ENCODE data around the gene DRAM2. TPM values are rescaled to one million over a fixed set of nuclear protein-coding genes. Genes with fewer than 3 reads are reported as not detected.
A peak's percentile ranks its signal among the peaks of the same experiment; 100 is the strongest.
"Not testable (repeated sequence)": the region's sequence is repeated elsewhere in the genome, so short reads cannot be mapped to it uniquely, and the experiment has no call there.

Gene DRAM2
- total RNA-seq, 1 donor from 2014 or later: 48.4 TPM

DNA sequence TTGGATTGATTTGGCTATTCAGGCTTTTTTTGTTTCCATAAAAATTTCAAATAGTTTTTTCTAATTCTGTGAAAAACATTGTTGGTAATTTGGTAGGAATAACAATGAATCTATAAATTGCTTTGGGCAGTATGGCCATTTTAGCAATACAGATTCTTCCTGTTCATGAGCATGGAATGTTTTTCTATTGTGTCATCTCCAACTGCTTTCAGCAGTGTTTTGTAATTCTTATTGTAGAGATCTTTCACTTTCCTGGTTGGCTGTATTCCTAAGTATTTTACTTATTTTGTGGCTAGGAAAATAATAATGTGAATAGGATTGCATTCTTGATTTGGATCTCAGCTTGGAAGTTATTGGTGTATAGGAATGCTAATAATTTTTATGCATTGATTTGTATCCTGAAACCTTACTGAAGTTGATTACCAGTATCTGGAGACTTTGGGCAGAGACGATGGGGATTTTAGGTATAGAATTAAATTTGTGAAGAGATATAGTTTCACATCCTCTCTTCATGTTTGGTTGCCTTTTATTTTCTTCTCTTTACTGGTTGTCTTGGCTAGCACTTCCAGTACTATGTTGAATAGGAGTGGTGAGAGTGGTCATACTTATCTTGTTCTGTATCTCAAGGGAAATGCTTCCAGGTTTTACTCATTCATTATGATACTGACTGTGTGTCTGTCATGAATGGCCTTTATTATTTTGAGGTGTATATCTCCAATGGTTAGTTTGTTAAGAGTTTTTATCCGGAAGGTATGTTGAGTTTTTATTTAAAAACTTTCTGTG lies 57.3 kb downstream of the DRAM2 start:
- peak; percentile 36 to 52 for DNase-seq (ENCODE audit: low read depth in 2 of 2)

DNA sequence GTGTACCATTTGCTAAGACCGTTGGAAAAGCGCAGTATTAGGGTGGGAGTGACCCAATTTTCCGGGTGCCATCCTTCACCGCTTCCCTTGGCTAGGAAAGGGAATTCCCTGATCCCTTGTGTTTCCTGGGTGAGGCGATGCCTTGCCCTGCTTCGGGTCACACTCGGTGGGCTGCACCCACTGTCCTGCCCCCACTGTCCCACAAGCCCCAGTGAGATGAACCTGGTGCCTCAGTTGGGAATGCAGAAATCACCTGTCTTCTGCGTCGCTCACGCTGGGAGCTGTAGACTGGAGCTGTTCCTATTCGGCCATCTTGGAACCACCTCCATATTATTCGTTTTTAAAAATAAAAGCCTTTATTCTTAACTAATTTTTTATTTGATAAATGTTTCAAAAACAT lies 60.6 kb downstream of the DRAM2 start:
- not testable (repeated sequence) for DNase-seq (ENCODE audit: low read depth in 2 of 2)

DNA sequence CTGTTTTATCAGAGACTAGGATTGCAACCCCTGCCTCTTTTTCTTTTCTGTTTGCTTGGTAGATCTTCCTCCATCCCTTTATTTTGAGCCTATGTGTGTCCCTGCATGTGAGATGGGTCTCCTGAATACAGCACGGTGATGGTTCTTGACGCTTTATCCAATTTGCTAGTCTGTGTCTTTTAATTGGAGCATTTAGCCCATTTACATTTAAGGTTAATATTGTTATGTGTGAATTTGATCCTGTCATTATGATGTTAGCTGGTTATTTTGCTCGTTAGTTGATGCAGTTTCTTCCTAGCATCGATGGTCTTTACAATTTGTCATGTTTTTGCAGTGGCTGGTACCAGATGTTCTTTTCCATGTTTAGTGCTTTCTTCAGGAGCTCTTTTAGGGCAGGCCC lies 62.6 kb downstream of the DRAM2 start:
- not testable (repeated sequence) for DNase-seq (ENCODE audit: low read depth in 2 of 2)

Other genes with a start within 250 kb of the DRAM2 start
- 8.5 and 9.4 TPM in 2 replicates for gene LRIF1, start 176.2 kb downstream of the DRAM2 start, total RNA-seq
- gene CEPT1, start 130 bp upstream of the DRAM2 start, total RNA-seq: 29.7 and 33.1 TPM in 2 replicates
- 1.4 TPM in 2 replicates for gene DENND2D, start 60.6 kb upstream of the DRAM2 start, total RNA-seq
- not detected in 2 replicates for gene CHI3L2, start 87.6 kb upstream of the DRAM2 start, total RNA-seq
- not detected in 2 replicates for gene CHIA, start 150.8 kb upstream of the DRAM2 start, total RNA-seq

Measured in dermis microvascular lymphatic vessel endothelial cell (primary cell).